ENCODE measurements around the gene CD300E.

CD300E gene

DNA sequence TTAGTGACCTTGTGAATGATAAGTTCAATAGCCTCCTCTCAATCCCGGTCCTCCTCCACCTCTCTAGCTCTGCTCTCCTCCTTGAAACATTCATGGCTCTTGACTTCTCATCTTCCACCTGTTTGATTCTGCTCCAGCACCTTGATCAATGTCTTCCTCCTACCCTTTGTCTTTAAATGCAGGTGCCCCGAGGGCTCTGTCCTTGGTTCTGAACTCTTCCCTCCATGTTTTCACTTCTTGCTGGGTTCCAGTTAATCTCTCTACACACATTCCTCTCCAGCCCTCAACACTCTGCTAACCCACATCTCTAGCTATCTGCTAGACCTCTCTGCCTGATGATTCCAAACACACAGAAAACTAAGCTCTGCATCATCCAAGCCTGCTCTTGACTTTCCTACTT, 13.4 kb downstream of the CD300E start:
- peaks cover 72% of the 10 kb centered on the region for H3K27me3 ChIP-seq (replicated peaks; ENCODE audit: control insufficient read depth, insufficient read depth, low read length)
- no peak for DNase-seq (ENCODE audit: low read depth)

DNA sequence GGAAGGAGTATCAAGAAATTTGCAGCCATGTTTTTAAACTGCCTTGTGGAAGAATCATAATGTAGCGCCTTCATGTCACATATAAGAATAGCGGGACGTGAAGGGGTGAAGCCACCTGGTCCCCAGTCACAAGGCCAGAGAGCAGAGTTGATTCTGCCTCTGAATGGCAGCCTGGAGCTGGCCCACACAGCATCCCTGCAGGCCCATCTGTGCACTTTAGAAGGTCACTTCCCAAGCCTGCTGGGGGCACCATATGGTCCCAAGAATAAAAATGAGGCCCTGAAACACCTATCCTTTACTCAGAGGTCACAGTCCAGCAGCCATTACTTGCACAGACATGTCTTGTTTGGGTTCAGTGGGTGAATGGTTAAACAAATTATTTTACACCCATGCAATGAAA, 15.0 kb downstream of the CD300E start:
- H3K9me3 ChIP-seq (ENCODE audit: control insufficient read depth, low read length), result no peaks in the 10 kb centered on the region
- H3K4me1 ChIP-seq (ENCODE audit: control insufficient read depth, insufficient read depth, low read length), result peaks cover 11% of the 10 kb centered on the region
- peaks cover 65% of the 10 kb centered on the region for H3K27me3 ChIP-seq (replicated peaks; ENCODE audit: control insufficient read depth, insufficient read depth, low read length)
- no peak overlapping the region for H3K9ac ChIP-seq (ENCODE audit: low read length)
- DNase-seq (ENCODE audit: low read depth), result no peak
- H3K36me3 ChIP-seq (ENCODE audit: control insufficient read depth, insufficient read depth, low read length, severe bottlenecking), result no peaks in the 10 kb centered on the region
- H3K4me3 ChIP-seq (ENCODE audit: low read length), result no peak overlapping the region

More for the DNA sequence above, 13.4 kb downstream of the CD300E start:
- Histone ChIP-seq H3K36me3 (ENCODE audit: control insufficient read depth, insufficient read depth, low read length, severe bottlenecking) (no peaks in the 10 kb centered on the region), H3K9ac (ENCODE audit: low read length) (no peak overlapping the region), H3K9me3 (ENCODE audit: control insufficient read depth, low read length) (no peaks in the 10 kb centered on the region), H3K4me3 (ENCODE audit: low read length) (no peak overlapping the region), H3K4me1 (ENCODE audit: control insufficient read depth, insufficient read depth, low read length) (peaks cover 7% of the 10 kb centered on the region)

DNA sequence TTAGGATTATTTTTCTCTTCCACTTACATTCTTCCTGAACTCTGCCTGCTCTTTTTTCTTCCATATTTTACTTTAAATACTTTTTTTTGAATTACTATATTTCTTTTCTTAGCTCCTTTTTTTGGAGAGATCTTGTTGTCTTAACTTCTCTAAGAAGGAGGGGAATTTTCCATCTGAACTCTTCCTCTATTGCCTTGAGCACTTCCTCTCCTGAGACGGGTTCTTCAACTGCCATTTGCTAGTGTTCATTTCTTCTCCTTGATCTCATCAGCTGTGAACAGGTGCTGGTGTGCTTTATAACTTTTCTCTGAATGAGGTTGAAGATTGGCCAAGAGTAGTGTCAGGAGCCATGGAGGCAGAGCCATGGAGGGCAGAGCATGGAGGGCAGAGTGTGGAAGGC, 16.3 kb downstream of the CD300E start:
- DNase-seq (ENCODE audit: low read depth), result no peak
- Histone ChIP-seq H3K4me3 (ENCODE audit: low read length) (no peak overlapping the region), H3K27me3 (replicated peaks; ENCODE audit: control insufficient read depth, insufficient read depth, low read length) (peaks cover 69% of the 10 kb centered on the region), H3K4me1 (ENCODE audit: control insufficient read depth, insufficient read depth, low read length) (peaks cover 11% of the 10 kb centered on the region), H3K9me3 (ENCODE audit: control insufficient read depth, low read length) (no peaks in the 10 kb centered on the region), H3K36me3 (ENCODE audit: control insufficient read depth, insufficient read depth, low read length, severe bottlenecking) (no peaks in the 10 kb centered on the region), H3K9ac (ENCODE audit: low read length) (no peak overlapping the region)

DNA sequence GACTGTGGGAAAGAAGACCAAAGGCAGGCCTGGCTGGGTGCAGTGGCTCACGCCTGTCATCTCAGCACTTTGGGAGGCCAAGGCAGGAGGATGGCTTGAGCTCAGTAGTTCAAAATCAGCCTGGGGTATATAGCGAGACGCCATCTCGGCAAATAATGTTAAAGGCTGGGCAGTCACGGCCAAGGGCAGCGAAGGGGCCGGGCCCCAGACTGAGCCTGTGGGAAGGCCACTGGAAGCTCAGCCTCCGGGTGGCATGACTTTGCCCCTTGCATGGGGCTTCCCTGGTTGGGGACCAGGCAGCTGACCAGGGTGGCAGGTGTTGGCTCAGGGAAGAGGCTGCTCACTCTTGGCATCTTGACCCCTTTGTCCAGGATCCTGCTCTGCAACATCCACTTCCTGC, 17.5 kb downstream of the CD300E start:
- Histone ChIP-seq H3K4me1 (ENCODE audit: control insufficient read depth, insufficient read depth, low read length) (peaks cover 11% of the 10 kb centered on the region), H3K27me3 (replicated peaks; ENCODE audit: control insufficient read depth, insufficient read depth, low read length) (peaks cover 65% of the 10 kb centered on the region), H3K36me3 (ENCODE audit: control insufficient read depth, insufficient read depth, low read length, severe bottlenecking) (no peaks in the 10 kb centered on the region), H3K9ac (ENCODE audit: low read length) (no peak overlapping the region), H3K4me3 (ENCODE audit: low read length) (no peak overlapping the region), H3K9me3 (ENCODE audit: control insufficient read depth, low read length) (no peaks in the 10 kb centered on the region)
- DNase-seq (ENCODE audit: low read depth), result no peak

DNA sequence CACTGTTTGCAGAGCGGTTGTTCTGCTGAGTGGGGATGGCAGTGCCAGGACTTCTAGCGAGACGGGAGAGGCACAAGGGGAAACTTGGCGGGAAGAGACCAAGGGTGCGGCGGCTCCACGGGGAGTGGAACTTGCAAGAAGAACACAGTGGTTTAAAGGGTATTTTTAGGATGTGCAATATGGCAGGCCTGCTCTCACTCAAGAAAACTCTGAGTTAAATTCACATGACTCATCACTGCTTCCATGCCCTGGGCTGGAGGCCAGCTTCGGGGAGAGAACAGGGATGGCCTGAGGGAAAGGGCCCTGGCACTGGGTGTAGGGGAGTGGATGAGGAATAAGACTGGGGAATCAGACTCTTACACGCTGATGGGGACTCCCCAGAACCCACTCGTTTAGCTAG, 18.2 kb downstream of the CD300E start:
- DNase-seq (ENCODE audit: low read depth), result peak; percentile 89
- Histone ChIP-seq H3K36me3 (ENCODE audit: control insufficient read depth, insufficient read depth, low read length, severe bottlenecking) (no peaks in the 10 kb centered on the region), H3K4me3 (ENCODE audit: low read length) (no peak overlapping the region), H3K9ac (ENCODE audit: low read length) (no peak overlapping the region), H3K27me3 (replicated peaks; ENCODE audit: control insufficient read depth, insufficient read depth, low read length) (peaks cover 58% of the 10 kb centered on the region), H3K9me3 (ENCODE audit: control insufficient read depth, low read length) (no peaks in the 10 kb centered on the region), H3K4me1 (ENCODE audit: control insufficient read depth, insufficient read depth, low read length) (peaks cover 11% of the 10 kb centered on the region)

DNA sequence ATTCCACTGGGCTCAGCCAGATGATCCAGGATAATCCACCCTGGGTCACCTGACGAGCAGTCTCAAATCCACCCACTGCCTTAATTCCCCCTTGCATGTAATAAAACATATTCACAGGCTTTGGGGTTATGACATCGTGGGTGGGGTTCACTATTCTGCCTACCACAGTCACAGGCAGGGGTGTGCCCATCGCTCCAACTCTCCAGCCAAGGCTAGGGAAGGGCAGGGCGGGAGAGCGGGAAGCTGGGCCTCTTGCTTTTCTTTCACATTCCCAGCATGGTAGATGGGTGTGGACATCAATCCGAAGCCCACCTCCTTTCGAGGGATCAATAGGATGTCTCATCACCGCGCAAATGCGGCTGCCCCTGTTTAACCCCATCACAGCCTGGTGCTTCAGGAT, 18.8 kb downstream of the CD300E start:
- Histone ChIP-seq H3K9me3 (ENCODE audit: control insufficient read depth, low read length) (no peaks in the 10 kb centered on the region), H3K9ac (ENCODE audit: low read length) (no peak overlapping the region), H3K4me1 (ENCODE audit: control insufficient read depth, insufficient read depth, low read length) (peaks cover 11% of the 10 kb centered on the region), H3K27me3 (replicated peaks; ENCODE audit: control insufficient read depth, insufficient read depth, low read length) (peaks cover 53% of the 10 kb centered on the region), H3K4me3 (ENCODE audit: low read length) (no peak overlapping the region), H3K36me3 (ENCODE audit: control insufficient read depth, insufficient read depth, low read length, severe bottlenecking) (no peaks in the 10 kb centered on the region)
- DNase-seq (ENCODE audit: low read depth), result no peak

DNA sequence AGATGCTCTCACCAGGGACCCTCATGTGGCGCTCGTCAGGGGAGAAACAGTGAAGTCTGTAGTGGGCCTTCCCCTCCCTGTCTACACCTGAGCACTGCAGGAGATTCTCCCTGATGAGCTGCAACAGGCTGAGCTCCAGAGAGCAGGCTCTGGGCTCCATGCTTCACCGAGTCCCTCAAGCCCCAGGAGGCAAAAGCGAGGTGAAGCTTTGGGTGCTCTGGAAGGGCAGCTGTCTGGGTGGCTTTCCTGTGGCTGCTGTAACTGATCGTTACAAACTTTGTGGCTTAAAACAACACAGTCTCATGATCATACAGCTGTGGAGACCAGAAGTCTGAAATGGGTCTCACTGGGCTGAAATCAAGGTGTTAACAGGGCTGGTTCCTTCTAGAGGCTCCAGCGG, 19.3 kb downstream of the CD300E start:
- H3K9ac ChIP-seq (ENCODE audit: low read length), result no peak overlapping the region
- no peaks in the 10 kb centered on the region for H3K9me3 ChIP-seq (ENCODE audit: control insufficient read depth, low read length)
- DNase-seq (ENCODE audit: low read depth), result no peak
- peaks cover 11% of the 10 kb centered on the region for H3K4me1 ChIP-seq (ENCODE audit: control insufficient read depth, insufficient read depth, low read length)
- no peaks in the 10 kb centered on the region for H3K36me3 ChIP-seq (ENCODE audit: control insufficient read depth, insufficient read depth, low read length, severe bottlenecking)
- H3K4me3 ChIP-seq (ENCODE audit: low read length), result no peak overlapping the region
- H3K27me3 ChIP-seq (replicated peaks; ENCODE audit: control insufficient read depth, insufficient read depth, low read length), result peaks cover 54% of the 10 kb centered on the region

DNA sequence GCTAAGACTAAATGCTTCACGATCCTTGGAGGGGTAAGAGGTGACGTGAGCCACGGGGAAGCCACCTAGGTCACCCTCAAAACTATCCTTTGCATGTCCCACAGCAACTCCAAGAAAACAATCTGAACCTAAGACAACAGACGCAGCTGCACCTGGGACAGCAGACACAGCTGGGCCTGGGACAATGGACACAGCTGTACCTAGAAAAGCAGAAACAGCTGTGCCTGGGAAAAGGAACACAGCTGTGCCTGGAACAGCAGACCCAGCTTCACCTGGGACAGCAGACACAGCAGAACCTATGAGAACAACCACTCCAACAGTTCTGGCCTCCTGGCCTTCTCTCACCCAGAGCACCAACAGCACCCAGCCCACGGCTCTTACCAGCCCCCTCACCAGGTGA, 19.8 kb downstream of the CD300E start:
- H3K27me3 ChIP-seq (replicated peaks; ENCODE audit: control insufficient read depth, insufficient read depth, low read length), result peaks cover 54% of the 10 kb centered on the region
- no peak overlapping the region for H3K4me3 ChIP-seq (ENCODE audit: low read length)
- no peak for DNase-seq (ENCODE audit: low read depth)
- no peaks in the 10 kb centered on the region for H3K36me3 ChIP-seq (ENCODE audit: control insufficient read depth, insufficient read depth, low read length, severe bottlenecking)
- H3K4me1 ChIP-seq (ENCODE audit: control insufficient read depth, insufficient read depth, low read length), result peaks cover 11% of the 10 kb centered on the region
- no peaks in the 10 kb centered on the region for H3K9me3 ChIP-seq (ENCODE audit: control insufficient read depth, low read length)
- H3K9ac ChIP-seq (ENCODE audit: low read length), result no peak overlapping the region

DNA sequence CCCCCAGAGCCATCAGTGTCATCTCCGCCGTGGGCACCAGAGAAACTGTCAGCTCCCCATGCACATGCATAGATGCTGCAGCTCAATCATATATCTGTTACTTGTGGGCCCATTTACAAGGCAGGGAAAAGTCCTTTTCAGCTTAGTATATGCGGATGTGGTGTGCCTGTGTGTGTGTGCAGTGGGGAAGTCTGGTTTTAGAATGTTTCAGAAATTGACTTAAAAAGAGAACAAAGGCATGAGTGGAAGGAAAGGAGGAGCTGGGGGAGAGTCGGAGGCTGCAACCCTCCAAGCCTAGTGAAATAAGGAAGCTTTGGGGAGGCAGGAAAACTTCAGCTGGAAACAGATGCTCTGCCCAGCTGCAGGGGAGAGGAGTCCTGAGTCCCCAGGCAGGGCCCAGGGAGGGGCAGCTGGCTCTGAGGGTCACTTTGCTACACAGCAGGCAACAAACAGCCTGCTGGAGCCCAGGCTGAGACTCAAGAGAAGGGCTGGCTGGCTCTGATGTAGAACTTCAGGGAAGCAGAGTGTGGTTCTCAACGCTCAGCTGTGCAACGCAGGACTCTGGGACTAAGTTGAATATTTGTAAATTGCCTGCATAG, 20.4 kb downstream of the CD300E start:
- Histone ChIP-seq H3K27me3 (replicated peaks; ENCODE audit: control insufficient read depth, insufficient read depth, low read length) (peaks cover 54% of the 10 kb centered on the region), H3K4me3 (ENCODE audit: low read length) (no peak overlapping the region), H3K9me3 (ENCODE audit: control insufficient read depth, low read length) (no peaks in the 10 kb centered on the region), H3K9ac (ENCODE audit: low read length) (no peak overlapping the region), H3K36me3 (ENCODE audit: control insufficient read depth, insufficient read depth, low read length, severe bottlenecking) (no peaks in the 10 kb centered on the region), H3K4me1 (ENCODE audit: control insufficient read depth, insufficient read depth, low read length) (peaks cover 11% of the 10 kb centered on the region)
- DNase-seq (ENCODE audit: low read depth), result no peak

DNA sequence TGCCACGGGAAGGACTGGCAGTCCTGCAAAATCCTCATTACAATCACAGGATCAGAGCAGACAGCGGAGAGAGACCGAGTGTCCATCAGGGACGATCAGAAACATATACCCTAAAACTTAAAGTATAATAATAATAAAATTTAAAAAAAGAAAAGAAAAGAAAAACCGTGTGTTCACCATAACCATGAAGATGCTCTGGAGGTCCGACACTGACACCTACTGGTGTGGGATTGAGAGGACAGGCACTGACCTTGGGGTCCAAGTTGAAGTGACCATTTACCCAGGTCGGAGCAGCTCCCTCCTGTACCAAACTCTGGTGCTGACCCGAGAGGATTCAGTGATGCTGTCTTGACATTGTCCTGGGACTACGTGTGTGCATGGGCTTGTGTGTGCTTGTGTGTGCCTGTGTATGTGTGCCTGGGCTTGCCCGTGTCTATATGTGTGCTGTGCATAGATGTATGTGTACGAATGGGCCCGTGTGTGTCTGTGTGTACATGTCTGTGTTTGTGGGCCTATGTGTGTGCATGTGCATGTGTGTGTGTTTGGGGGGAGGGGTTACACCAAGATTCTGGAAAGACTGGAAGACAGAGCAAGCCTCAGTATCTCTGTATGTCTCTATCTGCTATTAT, 21.5 kb downstream of the CD300E start:
- H3K36me3 ChIP-seq (ENCODE audit: control insufficient read depth, insufficient read depth, low read length, severe bottlenecking), result no peaks in the 10 kb centered on the region
- peaks cover 49% of the 10 kb centered on the region for H3K27me3 ChIP-seq (replicated peaks; ENCODE audit: control insufficient read depth, insufficient read depth, low read length)
- peak; percentile 27 for DNase-seq (ENCODE audit: low read depth)
- H3K4me3 ChIP-seq (ENCODE audit: low read length), result no peak overlapping the region
- H3K9me3 ChIP-seq (ENCODE audit: control insufficient read depth, low read length), result no peaks in the 10 kb centered on the region
- H3K4me1 ChIP-seq (ENCODE audit: control insufficient read depth, insufficient read depth, low read length), result peaks cover 11% of the 10 kb centered on the region
- no peak overlapping the region for H3K9ac ChIP-seq (ENCODE audit: low read length)

DNA sequence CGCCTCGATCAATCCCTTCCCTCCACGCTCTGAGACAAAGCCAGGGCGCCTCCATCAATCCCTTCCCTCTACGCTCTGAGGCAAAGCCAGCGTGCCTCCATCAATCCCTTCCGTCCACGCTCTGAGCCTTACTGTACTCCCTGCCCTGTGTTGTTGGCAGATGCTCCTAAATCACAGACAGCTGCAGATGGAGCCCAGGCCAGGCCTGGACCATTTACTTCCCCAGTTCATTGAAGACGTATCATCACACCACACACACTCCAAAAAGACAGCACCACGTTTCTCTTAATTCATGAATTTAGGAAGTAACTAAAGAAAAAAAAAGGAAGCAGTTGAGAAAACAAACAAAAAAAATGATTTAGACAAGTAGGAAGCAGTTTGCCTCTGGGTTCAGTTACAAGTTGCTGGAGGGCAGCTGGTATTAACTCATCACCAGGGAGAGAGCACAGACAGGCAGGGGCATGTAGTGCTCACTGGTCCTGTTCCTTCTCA, 24.0 kb downstream of the CD300E start:
- Histone ChIP-seq H3K9me3 (ENCODE audit: control insufficient read depth, low read length) (no peaks in the 10 kb centered on the region), H3K9ac (ENCODE audit: low read length) (no peak overlapping the region), H3K4me1 (ENCODE audit: control insufficient read depth, insufficient read depth, low read length) (no peaks in the 10 kb centered on the region), H3K4me3 (ENCODE audit: low read length) (no peak overlapping the region), H3K36me3 (ENCODE audit: control insufficient read depth, insufficient read depth, low read length, severe bottlenecking) (no peaks in the 10 kb centered on the region), H3K27me3 (replicated peaks; ENCODE audit: control insufficient read depth, insufficient read depth, low read length) (peaks cover 60% of the 10 kb centered on the region)
- DNase-seq (ENCODE audit: low read depth), result no peak

DNA sequence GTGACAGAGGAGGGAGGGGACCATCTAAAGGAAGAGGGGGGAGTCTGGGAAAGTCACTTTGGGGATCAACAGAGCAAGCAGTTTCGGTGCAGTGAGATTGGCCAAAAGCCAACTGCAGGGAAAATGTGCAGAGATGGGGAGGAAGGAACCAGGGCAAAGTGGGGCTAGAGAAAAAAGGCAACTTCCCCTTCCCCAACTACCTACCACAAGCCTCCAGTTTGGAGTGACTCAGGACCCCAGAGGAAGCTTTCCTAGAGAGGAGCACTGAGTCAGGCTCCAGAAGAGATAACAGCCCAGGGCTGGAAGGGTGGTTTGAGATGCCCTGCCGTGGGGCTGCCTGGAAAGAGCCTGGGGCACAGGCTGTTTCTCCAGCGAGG, 24.5 kb downstream of the CD300E start:
- Histone ChIP-seq H3K9me3 (ENCODE audit: control insufficient read depth, low read length) (no peaks in the 10 kb centered on the region), H3K36me3 (ENCODE audit: control insufficient read depth, insufficient read depth, low read length, severe bottlenecking) (no peaks in the 10 kb centered on the region)
- DNase-seq (ENCODE audit: low read depth), result no peak

More for the DNA sequence above, 24.5 kb downstream of the CD300E start:
- Histone ChIP-seq H3K4me1 (ENCODE audit: control insufficient read depth, insufficient read depth, low read length) (no peaks in the 10 kb centered on the region), H3K27me3 (replicated peaks; ENCODE audit: control insufficient read depth, insufficient read depth, low read length) (peaks cover 58% of the 10 kb centered on the region), H3K4me3 (ENCODE audit: low read length) (no peak overlapping the region), H3K9ac (ENCODE audit: low read length) (no peak overlapping the region)

Measured in adipocyte (in vitro differentiated cells).